ENCODE data around the gene MCOLN1.

DNA sequence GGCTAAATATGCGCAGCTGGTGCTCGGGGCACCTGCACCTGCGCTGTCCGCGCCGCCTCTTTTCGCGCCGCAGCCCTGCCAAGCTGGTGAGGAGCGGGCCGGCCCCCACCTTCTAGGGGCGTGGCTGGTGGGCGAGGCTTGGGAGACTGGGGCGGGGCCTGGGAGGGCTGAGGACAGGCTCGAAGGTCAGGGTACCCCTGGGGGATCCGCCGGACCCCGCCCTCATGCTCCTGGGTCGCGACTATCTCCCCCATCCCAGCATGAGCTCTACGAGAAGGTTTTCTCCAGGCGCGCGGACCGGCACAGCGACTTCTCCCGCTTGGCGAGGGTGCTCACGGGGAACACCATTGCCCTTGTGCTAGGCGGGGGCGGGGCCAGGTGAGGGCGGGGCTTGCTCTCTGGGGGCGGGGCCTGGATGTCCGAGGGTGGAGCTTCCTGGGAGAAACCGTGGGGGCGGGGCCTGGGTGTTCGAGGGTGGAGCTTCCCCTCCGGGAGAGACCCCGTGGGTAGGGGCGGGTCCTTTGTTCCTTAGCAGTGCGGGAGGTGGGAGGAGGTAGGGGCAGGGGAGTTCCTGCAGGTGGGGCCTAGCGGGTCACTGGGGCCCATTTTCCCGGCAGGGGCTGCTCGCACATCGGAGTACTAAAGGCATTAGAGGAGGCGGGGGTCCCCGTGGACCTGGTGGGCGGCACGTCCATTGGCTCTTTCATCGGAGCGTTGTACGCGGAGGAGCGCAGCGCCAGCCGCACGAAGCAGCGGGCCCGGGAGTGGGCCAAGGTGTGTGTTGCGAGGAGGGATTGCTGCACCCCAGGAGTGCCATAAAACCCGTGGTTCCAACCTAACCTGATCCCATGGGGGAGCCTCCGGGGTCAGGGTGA is 32.8 kb downstream of the MCOLN1 start:
- no peak for TF ChIP-seq CTCF (IDR thresholded peaks at IDR 0.05)
- TF ChIP-seq POLR2A (IDR thresholded peaks at IDR 0.05): no peak

Measured in gastroesophageal sphincter (tissue), 3 donors.